GM19463 (cell line): ENCODE measurements around the gene GMDS.

Experiments
- ATAC-seq: cut with Tn5 transposase; IDR thresholded peaks from one replicate; pipeline ENCODE4 v1.9.1; 2021; ENCODE audit warnings: mild to moderate bottlenecking, moderate library complexity; ENCODE audit not compliant: unreplicated experiment

The GMDS gene

DNA sequence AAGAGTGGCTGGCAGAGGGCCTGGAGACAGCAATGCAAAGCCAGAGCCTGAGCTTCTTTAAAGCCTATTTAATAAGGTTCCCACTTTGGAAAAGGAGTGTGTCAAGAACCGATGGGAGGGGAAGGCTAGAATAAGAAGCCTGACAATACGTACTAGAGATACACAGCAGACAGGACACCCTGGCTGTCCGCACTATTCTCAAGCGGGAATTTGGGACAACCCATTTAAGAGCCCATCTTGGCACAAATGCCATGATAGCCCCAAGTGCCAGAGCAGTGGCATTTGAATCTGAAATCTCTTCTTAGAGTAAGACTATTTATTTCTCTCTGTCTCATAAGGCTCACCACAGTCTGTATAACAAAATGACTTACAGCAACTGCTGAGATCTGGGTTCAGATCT is 3.1 kb downstream of the GMDS start:
- no peak for ATAC-seq

DNA sequence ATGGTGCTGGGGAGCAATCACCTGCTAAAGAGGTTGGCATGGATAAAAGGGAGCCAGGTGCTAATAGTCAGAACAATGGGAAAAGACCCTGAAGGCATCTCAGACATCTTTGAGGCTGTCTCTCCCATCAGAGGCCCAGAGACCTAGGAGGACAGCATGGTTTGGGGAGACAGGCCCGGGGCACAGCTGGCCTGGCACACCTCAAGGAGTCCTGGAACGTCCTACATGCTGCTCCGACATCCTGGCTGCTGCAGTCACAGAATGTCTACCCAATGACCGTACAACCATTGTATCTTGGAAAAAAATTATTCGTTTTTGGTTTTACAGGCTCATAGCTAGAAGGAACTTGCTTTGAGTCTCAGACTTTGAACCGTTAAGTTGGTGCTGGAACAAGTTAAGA is 4.4 kb downstream of the GMDS start:
- ATAC-seq: no peak

DNA sequence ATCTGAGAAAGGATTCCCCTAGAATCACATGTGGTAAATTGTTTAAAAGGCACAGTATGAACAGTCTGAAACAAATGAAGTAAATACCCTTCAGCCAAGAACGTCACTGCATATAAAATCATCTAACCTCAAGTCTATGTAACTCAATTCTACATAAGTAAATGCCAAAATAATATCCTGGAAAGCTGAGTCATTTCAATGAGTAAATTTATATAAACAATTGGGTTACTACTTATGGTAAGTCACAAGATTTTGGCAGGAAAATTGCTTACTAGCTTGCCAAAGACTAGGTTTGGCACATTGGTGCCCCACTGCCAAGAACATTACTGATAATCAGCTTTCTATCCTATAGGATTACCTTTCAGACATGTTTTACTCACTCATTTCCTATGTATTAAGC is 8.4 kb downstream of the GMDS start:
- no peak for ATAC-seq

DNA sequence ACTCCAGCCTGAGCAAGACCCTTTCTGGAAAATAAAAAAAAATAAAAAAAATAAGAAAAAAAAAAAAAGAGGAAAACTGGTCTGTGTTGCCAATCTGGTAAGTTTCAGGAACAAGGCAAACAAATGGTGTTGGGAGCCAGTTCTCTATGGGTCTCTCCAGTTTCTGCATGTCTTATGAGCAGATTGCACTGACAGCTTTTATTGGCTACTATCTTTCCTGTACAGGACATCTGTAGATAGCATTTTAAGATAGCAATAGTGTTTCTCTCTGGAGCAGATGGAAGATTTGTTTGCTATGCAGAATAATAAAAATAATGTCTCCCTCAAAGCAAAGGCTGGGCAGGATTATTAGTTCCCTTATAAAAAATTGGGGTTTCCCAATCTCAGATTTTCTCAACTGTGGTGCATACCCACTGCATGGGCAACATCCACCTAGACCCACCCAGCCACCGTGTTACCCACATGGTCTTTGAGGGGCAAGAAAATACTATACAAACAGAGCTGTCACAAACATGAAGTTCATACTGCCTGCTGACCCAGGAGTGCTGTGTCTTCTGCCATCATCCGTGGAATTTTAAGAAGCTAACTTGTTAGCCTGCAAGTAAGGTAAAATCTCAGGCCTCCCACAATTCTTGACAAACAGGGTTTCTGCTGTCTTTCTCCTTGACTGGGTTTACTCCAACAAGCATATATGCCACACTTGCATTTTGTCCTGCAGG is 9.5 kb downstream of the GMDS start:
- ATAC-seq: no peak

DNA sequence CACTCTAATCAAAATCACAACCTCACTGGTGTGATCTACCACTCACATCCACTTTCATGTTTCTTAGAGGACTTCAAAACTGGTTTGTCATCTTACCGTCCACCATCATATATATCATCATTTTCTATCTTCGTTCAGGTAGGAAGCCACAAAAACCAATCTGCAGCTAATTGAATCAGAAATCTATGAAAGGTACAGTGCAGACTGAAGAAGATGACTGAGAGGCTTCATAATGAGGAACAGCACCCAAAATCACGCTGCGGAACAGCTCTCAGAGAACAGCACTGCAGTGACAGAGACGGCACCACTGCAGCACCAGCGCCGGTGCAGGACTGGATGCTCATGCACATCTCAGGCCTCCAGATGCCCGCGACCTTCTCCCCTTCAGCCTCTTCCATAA is 13.0 kb downstream of the GMDS start:
- no peak for ATAC-seq

DNA sequence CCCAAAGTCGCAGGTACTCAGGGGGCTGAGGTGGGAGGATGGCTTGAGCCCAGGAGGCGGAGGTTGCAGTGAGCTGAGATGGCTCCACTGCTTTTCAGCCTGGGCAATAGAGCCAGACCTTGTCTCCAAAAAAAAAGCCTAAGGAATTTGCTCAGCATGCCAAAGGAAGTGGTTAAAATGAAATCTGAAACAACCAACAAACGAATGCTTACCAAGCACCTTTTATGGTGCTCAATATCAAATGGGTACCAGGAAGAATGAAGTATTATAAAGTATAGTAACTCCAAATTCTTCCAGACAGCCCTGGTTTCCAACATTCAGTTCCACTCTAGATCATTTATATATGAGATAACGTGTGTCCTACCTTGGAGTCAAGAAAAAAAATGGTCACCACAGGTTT is 14.0 kb downstream of the GMDS start:
- ATAC-seq: no peak

DNA sequence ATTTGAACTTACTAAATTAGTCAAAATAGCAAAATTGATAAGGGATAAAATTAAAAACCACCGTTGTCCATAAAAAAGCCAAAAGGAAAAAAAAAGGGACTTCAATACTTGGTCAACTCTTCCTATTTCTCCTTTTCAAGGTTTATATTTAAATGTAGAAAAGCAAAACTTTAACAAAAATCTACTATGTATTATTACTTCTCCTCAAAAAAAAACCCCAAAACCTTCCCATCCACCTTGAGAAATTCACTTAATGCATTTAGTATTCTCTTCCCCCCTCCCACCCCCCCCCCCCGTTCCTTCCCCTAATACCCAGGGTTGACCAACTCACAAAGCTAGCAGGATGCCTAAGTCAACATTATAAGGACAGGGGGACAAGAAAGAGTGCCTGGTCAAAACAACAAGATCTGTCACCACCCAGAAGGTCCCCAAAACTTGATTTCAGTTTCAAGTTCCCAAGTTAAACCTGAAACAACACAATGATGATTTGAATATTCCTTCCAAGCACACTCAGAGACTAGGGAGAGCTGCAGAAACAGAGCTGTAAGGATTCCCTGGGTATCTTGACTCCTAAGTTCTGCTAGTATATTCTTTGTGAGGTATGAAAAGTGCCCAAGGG is 14.6 kb downstream of the GMDS start:
- ATAC-seq: peak; percentile 68

DNA sequence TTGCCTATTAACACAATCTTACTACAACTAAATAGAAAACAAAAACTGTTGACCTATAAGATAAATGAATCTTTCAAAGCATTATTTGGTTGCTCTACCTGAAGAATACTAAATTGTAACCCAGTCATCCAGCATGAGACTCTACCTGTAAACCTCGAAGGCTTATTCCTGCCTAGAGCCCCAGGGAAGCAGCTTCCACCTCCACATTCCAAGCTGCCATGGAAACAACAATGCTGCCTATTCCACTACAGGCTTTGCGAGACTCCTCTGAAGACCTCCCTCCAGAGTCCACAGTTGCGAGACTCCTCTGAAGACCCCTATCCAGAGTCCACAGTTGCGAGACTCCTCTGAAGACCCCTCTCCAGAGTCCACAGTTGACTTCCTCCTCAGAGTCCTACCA is 15.7 kb downstream of the GMDS start:
- no peak for ATAC-seq

DNA sequence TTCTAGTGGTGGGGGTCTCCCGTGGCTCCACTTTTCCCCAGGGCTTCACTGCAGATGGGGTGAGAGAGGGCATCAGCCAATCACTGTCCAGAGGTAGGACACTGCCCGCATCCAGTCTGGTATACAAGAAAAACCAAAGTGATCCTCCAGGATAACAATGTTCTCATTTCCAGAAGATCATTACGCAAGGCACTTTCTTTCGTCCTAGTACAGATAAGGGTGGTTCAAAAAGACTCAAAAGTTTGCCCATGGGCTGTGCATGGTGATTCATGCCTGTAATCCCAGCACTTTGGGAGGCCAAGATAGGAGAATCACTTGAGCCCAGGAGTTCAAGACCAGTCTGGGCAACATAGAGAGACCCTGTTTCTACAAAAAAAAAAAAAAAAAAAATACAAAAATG is 16.4 kb downstream of the GMDS start:
- no peak for ATAC-seq

DNA sequence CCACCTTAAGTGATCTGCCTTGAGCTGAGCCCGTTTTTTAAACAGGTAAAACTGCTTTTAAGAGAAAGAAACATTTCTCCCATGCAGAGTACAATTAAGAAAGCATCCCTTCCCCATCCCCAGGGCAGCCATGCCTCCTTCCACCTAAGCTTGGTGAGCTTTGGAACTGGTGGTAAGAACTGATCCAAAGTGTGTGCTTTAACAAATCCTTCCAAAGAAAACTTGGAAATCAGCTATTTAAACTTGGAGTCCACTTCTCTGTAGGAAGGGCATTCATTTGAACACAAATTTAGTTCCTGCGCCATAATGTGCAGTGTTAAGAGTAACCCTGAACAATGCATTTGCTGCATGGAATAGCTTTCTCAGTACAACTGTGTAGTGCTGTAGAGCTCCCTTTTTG is 17.0 kb downstream of the GMDS start:
- no peak for ATAC-seq

DNA sequence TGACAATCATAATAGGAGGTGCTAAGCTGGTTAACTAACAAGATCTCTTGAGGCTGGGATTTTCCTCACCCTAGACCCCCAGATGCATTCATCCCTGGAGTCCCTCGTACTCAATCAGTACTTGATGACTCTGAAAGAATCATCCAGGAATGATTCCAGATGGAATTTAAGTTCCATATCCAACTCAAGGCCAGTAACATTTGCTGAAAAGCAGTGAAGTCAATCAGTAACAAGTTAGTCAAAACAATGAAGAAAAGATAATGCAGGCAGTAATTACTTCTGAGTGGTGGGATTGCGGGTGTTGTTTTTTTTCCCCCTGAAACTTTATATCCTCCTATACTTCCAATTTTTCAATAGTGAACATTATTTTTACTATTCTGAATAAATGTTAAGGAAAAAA is 18.6 kb downstream of the GMDS start:
- ATAC-seq: no peak

DNA sequence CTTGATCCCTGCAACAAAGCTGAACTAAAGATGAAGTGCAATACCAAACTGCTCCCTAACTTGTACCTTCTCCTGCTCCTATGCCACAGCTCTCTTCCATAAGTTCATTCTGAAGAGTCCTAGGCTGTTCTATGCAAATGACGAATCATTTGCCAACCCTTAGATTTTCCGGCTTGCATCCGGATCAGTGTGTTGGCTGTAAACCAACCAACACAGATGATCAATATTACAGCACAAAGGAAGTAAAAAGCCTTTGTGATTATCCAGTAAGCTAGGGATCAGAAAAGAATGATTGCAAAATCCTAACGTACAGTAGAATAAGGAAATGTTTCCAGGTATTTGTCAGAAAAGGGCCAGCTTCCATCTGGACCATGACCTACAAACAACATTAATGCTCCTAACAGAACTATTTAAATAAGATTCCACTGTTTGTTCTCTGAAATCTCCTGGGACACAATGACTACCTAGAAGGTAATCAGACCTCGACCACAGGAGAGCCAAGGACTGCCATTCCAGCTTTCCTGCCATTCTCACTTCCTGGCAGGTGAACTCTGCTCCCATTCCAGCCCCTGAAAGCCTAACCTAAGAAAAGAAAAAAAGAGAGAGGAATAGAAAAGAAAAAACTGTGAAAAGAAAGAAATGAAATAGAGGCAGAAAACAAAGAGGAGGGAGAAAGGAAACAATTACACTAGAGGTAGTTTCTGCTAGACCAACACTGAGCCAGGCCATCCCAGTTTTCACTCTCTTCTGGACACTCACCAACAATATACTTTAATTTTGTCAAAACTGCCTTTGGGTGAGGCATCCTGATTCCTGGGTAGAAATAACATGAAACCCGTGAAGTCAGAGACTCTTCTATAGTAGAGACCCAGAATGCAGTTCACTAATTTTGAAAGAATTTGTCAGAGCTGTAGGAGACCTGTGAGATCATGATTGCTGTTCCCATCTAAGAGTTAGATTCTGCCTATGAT is 19.7 kb downstream of the GMDS start:
- ATAC-seq: no peak

DNA sequence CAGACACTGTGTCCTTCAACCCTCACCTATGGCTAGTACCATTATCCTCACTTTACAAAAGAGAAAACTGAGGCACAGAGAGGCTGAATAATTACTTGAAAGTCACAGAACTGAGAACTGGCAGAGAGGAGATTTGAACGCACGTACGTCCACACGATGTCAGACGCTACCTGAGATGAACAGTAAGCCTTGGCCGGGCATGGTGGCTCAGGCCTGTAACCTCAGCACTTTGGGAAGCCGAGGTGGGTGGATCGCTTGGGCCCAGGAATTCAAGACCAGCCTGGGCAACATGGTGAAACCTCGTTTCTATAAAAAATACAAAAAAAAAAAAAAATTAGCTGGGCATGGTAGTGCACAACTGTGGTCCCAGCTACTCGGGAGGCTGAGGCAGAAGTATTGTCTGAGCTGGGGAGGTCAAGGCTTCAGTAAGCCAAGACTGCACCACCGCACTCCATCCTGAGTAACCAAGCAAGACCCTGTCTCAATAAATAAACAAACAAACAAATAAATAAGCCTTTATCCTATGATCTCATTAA is 20.5 kb downstream of the GMDS start:
- ATAC-seq: no peak

DNA sequence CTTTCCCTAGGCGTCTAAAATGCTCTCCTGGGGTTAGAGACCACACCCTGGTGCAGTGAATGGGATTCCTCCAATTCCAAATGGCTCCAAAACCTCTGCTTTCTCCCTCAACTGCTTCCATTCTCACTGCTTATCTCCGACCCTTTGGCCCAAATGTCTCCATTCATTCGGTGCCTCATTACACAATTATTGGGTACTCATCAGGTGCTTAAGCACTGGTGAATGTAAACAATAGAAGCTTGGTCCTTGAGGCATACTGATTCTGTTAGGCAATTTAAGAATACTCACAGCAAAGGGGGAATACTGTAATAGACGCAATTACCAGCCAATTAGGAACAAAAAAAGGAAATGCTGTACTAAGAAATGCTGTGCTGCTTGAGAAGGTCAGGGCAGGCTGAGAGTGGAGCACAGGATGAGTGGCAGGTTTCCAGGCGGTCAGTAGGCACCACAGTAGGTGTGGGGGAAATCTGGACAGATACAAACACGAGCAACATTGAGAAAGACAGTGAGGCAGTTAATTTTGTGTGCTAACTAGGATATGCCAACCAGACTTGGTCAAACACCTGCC is 23.0 kb downstream of the GMDS start:
- ATAC-seq: no peak

DNA sequence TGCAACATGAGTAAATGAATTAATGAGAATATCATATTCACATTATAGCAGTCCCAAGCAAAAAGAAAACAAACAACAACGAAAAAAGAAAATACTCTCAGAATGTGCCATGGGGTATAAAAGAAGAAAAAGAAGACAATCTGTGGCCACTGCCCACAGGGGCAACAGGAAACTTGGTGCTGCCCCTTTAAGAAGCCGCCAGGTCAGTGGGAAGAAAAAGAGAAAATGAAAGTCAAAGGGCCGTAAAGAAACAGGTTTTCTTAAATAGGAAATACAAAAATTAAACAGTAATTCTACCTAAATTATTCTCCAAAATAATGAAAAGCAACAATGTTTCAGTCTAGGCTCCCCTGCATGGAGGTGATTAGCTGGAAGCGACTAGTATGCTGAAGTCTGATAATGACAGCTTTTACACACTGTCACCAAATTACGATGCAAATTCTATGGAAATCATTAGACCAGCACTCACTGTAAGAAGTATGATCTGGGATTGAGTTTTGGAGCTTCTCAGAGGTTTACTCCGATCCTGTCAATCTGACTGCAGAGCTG is 23.6 kb downstream of the GMDS start:
- ATAC-seq: peak; percentile 71

DNA sequence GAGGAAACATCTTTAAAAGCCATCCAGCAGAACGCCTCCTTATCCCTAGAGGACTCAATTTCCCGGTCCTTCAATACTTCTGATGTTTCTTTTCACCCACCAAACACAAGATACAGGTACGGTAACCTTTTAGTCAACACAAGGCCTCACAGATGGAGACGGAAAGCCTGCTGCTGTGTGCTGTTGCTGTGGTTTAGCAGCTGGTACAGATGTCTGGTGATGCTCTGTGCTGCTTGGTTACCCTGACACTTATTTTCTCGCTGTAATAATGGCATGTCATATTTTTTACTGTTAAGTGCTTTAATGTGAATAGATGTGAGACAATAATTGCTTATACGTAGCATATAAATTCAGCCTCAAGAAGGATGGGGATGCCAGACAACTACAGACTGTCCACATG is 25.3 kb downstream of the GMDS start:
- ATAC-seq: no peak

DNA sequence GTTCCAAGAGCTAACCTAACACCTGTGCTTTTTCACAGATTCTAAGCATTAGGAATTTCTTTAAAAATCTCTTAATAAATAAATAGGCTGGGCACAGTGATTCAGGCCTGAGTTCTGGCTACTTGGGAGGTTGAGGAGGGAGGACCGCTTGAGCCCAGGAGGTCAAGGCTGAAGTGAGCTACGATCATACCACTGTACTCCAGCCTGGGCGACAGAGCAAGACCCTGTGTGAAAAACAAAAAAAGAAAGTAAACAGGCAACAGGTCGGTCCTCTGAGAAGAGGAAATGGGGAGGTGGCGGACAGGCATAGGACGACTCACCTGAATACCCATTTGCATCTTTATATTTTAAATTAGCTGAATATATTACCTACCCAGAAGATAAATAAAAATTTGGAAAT is 26.5 kb downstream of the GMDS start:
- no peak for ATAC-seq

DNA sequence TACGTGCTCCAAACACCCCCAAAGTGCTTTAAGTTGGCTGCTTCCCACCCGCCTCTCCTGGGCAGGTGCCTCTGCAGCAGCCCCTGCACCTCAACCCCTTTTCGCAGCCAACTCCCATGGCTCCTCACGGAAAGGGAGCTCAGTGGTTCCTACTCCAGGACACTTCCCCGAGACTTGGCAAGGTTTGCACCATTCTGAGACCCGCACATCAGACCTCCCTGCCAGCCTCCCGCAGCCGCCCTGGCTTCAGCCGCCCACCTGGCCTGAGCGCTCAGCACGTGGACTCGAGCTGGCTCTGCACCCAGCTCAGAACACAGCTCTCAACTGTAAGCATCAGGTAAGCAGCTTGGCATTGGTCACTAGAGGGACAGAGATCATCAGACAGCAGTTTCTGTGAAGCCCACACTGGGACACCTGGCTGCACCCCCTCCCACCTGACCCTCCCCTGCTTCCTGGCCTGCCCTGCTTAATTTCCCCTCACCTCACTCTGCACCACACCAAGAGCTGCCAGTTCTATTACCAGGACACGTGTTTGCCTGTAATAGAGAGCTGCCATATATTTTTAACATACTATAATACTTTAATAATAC is 28.5 kb downstream of the GMDS start:
- ATAC-seq: no peak

DNA sequence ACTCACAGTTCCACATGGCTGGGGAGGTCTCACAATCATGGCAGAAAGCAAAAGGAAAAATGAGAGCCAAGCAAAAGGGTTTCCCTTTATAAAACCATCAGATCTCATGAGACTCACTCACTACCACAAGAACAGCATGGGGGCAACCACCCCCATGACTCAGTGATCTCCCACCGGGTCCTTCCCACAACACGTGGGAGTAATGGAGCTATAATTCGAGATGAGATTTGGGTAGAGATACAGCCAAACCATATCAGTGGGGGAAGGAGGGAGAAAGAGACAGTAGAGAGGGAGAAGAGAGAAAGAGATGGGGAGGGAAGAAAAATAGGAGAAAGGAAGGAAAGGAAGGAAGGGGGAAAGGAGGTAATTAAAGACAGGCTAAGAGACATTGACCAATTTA is 30.1 kb downstream of the GMDS start:
- no peak for ATAC-seq

DNA sequence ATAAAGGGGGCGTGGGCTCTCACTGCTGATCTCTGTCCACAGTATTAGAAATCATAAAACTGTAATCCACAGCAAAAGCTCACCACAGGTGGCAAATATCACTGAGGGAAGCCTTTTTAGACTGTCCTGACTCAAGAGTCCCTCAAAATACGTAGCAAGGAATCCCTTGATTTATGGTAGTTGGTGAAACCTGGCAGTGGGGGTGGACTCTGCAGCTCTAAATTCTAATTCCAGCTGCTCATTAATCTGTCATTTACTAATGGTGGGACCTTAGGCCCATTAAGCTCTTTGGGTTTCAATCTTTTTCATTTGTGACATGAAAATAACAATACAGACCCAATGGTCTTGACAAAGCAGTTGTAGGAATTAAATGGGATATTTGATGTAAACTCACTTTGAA is 32.3 kb downstream of the GMDS start:
- no peak for ATAC-seq
